ENCODE results near the gene CDH22.
A peak's percentile ranks its signal among the peaks of the same experiment; 100 is the strongest.

Gene CDH22

DNA sequence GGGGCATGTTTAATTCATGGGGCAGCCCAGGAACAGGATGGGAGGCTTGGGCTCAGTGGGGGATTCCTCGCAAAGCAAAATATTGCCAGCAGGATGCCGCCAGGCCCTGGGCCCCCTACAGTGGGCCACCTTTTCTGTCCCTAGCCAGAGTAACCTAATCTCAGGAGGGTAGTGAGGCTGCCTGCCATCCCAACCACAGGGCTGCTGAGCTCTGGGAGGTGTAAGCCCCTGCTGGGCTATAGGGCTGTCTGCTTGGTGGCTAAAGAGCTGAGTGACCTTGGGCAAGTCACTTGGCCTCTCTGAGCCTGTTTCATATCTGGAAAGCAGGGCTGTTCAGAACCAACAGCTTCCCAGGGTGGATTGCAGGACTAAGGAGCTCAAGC is 35.7 kb upstream of the CDH22 start:
- no peak for DNase-seq (ENCODE audit: low spot score)

DNA sequence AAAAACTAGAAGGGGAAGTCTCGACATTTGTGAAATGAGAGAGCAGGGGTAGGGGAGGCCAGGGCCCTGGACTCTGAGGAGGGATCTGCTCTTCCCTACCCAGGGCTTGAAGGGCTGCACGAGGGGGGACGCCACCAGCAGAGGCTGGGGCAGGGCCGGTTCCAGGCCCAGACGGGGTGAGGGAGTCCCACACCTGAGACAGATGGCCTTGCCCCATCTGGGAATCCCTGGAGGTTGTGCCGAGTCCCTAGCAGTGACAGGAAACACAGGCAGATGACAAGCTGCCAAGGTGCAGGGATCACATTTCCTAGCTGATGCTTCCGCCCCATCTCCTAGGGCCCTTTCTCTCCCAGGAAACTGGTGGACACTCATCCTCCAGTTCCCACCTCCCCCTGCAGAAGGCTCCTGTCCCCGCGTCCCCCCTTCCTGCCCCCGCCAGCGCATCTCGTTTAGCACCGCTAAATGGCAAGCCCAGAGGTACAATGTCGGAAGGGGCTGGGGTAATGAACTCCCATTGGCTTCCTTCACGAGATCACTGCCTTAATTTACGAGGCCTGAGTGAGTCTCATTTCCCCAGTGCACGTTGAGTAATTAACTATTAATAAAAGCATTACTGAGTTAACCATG is 35.2 kb upstream of the CDH22 start:
- DNase-seq (ENCODE audit: low spot score): peak; percentile 37

DNA sequence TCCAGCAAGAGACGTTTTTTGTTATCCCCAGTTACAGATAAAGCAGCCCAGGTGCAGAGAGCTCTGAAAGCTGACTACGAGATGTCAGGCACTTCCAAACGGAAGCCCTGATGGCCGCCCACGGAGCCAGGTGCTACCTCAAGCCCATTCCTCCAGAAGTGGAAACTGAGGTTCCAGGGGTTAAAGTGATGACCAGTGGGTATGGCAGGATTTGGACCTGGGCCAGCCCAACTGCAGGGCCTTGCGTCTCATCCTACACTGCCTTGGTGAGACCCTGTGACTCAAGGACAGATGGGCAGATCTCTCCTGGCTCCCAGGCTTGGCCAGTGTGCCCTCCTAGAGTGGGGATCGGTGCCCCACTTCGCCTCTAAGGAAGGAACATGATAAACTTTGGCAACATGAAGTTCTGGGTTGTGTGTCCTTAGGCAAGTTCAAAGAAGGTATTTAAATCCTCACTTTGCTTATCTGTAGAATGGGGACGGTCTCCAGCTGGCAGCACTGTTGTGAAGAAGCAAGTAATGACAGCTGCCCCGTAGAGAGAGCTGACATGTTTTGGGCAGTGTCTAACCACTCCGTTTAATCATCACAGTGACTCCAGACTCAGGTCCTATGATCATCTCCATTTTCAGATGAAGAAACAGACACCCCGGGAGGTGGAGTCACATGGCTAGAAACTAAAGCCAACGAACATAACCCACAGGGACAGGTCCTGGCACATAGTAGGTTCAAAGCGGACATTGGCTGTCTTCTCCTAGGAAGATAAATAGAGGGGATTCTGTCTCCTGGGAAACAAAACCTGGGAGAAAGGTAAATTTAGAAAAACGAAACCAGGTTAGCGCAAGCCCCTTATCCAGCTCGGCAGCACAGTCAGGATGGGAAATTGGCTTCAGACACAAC is 34.4 kb upstream of the CDH22 start:
- peak; percentile 25 for DNase-seq (ENCODE audit: low spot score)

DNA sequence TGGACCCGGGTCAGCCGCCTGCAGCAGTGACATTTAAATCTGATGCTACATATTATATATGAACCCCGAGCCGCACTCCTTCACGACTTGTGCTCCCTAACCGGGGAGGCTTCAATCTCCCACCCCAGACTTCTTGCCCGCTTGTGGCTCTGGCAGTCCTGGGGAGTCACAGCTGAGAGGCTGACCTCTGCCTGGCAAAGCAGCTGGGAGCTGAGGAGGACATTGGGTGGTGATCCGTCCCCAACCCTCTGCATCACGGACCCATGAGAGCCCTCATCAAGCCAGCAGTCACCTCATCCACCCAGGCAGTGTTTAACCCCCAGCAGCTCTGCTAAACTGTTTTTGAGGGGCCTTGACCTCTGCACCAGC is 33.7 kb upstream of the CDH22 start:
- no peak for DNase-seq (ENCODE audit: low spot score)

DNA sequence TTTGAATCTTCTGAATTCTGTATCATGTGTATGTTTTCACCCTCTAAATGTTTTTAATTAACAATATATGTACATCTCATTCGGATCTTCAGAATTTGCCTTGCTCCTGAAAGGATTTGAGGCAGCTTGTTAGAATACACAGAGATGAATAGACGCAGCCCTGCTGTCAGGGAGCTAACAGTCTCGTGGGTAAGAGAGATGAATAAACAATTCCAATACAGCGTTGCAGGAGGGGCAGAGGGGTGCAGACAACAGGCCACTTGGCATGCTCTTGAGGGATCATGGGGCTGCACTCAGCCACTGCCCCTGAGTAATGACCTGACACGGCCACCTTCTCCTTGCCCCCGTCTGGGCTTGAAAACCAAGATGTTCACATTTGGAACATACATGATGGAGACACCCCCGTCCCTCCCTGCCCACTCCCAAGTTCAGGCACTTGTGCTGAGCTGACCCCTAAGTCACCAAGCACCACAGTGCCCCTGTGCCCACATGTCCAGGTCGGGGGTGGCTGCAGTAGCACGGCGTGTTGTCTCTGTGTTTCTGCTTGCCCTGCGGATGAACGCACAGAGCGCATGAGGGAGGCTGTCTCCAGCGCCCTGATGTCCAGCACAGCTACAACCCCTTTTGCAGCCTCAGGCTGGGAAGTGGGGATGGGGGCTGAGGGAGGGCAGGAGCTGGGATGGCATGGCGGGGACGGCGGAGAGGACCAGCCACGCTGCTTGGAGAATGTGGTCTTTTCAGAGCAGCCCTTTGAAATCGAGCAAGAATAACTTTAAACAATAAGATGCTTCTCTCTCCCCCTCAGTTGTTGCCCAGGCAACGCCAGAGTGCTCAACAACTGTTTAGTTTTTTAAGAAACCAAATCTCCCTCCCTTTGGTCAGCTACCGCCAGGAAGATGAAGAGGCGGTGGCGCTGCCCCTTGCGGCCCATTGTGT is 33.0 kb upstream of the CDH22 start:
- DNase-seq (ENCODE audit: low spot score): no peak

DNA sequence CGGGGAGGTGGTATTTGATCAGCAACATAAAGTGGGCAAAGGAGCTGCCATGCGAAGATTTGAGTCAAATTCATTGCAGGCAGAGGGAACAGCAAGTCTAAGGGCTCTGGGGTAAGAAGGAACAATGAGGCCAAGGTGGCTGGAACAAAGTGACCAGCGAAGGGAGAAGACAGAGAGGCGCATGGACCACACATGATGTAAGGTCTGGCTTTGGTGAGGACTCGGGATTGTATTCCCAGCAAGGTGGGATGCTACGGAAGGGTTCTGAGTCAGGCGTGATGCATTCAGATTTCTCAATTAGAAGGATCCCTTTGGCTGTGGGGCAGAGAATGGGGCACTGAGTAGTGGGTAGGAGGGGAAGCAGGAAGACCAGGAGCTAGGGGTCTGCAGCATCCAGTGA is 30.7 kb upstream of the CDH22 start:
- DNase-seq (ENCODE audit: low spot score): no peak

DNA sequence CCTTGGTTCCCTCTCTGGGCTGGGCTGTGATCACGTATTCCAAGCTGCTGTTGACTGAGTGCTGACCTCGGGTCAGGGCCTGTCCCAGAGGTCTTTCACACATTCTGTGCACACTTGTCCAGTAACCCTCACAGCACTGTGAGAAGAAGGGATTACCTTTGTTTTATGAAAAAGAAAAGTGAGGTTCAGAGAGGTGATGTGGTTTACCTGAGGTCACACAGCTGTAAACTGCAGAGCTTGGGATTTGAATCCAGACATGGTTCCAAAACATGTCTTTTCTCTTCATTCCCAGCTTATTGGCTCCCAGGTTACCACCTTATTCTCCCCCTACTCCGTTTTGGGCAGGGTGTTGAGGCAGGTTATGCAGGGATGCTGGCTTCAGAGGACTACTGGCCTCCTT is 28.4 kb upstream of the CDH22 start:
- DNase-seq (ENCODE audit: low spot score): no peak

DNA sequence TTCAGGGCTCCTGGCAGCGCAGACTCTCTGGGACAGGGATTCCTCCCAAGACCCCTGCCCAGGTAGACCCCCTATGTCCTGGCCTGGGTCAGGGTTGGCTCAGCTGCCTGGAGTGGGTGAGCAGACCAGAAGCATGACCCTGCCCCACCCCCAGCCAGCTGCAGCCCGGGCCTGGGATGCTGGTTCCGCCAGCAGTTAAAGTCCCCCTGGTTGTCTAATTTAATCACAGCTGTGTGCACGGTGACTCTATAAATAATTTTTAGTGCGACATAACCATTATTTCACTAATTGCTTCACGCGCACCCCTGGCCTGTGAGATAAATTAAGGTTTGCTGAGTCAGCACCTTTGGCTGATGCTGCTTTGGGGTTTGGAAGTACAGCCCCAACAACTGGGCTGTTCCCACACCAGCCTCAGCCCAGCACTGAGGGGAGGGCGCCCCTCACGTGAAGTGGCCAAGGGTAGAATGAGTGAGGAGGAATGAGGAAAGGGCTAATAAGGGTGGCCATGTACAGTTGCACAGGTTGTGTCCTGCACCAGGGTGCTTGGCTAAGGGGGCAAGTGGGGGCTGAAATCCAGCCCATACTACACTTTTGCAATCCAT is 26.1 kb upstream of the CDH22 start:
- DNase-seq (ENCODE audit: low spot score): no peak

DNA sequence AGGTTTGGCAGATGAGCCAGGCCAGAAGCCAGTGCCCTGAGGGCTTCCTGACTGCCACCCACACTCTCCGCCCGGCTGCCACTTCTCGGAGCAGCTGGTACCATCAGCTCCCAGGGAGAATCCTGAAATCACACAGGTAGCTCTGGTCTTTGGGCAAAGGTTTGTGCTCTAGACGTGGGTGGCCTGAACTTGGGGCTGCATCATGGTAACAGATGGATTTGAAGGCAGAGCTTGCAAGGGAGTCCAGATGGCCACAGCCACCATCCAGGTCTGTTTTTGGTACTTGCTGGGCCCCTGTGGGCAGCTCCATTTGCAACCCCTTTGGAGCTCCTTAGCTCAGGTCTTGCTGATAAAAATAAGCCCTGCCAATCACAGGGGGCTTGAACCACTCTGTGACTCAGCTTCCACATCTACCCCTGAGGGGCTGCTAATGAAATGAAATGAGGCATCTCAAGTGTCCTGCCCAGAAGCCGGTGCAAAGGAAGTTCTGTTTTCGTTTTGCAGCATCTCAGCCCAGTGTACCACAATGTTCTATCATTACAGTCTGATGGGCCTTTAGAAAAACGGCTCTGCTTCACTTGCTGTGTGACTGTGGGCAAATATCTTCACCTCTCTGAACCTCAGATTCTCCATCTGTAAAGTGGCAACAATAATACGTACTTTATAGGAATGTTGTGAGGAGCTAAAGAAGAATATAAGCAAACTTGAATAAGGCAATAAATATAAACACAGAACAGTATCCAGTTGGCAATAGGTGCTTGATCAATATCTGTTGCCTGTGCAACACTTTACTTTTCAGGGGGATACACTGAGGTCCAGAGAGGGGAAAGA is 25.1 kb upstream of the CDH22 start:
- peak; percentile 98 for DNase-seq (ENCODE audit: low spot score)

DNA sequence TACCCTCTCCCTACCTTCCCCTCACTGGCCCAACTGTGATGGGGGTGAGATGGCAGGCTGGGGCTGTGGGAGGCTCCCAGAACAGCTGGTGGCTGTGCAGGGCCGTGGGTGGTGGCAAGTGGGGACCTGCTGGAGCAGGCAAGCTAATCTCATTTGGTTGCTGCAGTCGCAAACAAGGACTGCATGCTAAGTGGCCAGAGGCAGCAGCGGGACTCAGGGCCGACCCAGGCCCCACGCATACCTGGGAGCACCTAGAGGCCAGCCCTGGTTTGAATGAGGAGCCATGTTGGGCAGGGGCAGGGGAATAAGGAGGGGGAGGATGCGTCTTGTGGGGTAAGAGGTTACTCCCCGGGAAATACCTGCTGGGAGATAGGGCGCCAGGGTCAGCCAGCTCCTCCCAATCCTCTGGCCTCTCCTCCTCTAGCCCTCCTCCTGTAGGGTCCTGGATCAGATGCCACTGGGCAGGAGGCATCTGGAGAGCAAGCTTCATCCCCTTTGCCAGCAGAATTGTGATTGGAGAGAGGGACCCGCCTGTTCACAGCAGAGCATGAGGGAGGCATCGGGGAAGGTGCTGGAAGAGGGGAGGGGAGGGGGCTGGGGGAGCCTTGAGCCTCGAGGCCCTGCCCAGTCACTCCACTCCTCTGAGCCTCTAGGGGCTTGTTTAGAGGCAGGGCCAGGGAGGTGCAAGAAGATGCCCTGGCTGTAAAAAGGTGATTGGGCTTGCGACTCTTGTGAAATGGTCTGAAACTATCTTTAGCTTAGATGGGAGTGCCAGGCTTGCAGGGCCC is 24.3 kb upstream of the CDH22 start:
- DNase-seq (ENCODE audit: low spot score): no peak

DNA sequence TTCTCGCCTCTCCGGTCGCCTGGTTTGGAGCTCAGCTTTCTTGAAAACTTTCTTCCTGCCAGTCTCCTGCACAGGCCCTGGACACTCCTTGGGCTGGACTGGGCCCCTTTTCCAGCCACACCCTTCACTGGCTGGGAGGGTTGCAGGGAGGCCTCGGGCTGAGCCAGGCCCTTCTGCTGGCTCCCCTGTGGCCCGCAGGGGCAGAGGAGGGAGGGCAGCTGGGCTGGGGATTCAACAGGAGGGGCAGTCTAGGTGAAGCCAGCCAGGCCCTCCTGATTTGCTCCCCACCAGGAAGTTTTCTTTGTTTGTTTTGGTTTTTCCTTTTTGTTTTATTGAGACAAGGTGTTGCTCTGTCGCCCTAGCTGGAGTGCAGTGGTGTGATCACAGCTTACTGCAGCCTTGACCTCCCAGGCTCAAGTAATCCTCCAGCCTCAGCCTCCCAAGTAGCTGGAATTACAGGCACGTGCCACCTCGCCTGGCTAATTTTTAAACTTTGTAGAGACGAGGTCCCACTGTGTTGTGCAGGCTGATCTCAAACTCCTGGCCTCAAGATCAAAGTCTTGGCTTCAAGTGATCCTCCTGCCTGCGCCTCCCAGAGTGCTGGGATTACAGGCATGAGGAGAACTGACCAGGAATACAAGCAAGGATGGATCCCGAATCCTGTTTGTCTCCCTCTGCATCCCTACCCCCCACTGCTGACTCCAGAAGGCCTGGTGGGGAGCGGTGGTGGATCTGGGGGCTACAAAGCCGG is 23.5 kb upstream of the CDH22 start:
- DNase-seq (ENCODE audit: low spot score): no peak

DNA sequence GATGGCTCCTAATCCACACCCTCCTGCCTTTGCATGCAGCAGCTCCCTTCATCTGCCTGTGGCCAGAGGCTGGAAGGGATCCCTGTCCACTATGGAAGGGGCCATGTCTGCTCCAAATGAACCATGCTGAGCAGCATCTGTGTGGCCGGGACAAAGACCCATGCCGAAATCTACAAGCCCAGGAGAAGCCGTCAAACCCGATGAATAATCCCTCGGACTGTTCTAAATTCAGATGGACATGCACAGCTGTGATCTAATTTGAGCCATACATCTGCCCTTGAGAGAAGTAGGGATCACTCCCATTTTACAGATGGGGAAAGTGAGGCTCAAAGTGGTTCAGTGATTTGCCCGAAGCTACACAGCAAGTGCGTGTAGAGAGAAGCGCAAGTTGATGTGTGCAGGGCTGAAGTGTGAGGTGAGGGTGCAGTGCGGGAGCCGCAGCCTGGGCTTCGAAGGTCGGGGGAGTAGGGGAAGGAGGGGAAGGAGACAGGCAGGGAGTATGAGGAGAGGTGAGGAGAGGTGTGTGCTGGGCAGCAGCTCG is 22.6 kb upstream of the CDH22 start:
- no peak for DNase-seq (ENCODE audit: low spot score)

DNA sequence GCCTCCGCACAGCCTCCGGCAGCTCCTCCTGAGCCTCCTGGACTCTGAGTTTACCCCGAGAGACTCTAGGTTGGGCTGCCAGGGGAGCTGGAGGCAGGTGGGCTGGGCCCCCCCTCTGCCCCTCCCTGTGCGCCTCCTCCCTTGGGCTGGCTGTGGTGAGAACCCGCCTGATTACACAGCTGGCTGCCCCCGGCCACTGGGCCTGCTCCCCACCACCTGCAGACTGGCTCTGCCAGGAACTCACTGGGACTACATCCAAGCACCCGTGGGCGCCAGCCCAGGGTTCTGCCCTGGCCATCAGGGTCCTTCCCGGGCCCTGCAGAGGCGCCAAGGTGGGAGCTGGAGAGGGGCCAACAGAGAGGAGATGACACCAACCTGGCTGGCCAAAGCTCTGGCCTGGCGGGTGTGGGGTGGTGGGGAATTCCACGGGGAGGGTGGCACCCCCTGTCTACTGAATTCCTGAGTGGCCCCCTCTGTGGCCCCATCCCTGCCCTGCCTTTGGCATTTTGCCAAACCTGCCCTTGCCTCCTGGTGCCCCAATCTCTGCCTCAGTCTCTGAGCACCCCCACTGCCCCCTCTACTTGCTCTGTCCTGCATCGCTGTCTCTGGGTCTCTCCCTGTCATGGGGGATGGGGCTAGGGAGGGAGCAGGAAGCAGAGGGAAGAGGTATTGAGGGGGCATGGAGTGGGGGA is 21.9 kb upstream of the CDH22 start:
- no peak for DNase-seq (ENCODE audit: low spot score)

DNA sequence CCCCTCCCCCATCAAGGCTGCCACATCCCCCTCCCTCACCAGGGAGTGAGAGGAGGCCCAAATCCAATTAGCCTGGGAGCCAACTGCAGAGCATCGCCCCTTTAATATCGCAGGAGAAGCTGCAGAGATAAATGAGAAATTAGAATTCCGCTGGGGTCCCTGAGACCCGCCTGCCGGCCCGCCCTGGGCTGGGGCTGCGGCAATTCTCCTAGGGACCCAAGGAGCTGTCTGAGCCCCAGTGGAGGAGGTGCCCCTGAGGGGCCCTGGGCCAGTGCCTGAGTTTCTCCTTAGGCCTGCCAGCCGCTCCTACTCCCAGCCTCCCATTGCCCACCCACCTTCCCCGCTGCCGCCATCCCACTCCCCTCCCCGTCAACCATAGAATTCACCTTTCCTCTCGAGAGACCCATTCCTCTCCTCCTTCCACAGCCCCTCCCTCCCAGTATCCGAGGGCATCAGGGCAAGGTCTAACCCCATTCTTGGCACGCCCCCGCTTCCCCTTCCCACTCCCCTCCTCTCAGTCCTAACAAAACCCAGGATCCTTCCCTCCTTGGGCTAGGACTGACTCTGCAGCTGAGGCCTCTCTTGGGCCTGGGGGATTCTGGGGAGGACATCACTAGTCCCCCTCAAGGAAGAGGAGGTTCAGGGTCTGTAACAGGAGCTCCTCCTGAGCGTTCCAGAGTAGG is 20.0 kb upstream of the CDH22 start:
- no peak for DNase-seq (ENCODE audit: low spot score)

DNA sequence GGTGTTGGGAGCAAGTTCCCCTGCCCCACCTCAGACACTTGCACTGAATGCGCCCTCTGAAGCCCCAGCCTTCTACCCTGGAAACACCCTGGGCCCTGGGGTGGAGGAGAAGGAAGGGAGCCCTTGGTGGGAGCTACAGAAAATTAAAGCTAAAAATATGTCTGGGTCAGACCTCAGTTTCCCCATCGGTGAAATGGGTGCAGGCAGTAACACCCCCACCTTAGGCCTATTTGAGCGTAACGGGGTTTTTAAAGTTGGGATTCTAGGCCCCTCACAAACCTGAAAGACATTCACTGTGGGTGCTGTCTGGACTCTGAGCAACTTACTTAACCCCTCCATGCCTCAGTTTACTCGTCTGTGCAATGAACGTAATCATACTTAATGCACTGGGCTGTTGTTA is 19.3 kb upstream of the CDH22 start:
- DNase-seq (ENCODE audit: low spot score): no peak

DNA sequence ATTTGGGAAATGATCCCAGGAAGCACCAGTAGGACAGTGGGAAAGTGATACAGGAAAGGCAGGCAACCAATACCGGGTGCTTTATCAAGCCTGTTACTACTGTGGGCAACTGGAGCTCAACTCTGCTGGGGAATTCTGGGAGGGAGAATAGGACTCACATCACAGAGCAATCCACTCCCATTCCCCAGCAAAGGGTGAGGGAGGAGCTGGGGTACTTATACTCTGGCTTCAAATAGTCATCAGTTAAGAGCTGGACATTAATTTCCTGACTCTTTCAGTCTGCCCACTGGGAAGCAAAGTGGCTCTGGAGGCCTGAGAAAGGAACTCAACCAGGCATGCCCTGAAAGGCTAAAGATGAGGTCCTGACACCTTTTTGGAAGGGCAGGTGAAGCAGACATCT is 17.5 kb upstream of the CDH22 start:
- DNase-seq (ENCODE audit: low spot score): no peak

DNA sequence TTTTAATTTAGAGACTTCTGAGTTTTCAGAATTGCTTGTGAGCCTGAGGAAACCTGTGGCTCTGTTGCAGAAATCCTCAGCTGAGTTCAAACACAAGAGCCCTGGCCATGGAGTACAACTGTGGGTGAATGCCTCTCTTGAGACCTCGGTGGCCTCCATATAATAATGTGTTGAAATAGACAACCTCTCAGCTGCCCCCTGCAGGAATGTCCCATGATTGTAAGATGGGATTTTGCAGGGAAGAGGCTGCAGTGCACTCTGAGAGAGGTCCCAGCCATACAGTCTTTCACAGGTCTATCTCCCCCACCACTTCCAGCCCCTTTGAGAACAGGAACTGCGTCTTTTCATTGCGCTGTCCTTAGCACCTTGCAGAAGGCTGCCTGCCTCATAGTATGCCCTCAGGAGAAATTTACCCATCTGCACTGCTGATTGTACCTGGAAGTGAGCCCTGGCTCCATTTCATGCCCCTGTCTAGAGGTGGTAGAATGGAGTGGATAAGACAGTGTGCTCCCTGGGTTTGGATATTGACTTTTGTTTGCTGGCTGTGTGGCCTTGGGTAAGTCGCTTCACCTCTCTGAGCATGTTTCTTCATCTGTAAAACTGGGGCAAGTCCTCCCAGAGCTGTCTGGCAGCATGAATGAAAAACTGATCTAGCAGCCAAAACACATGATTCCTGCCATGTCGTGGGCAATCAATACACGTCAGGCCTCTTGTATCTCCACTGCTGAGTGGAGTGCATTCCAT is 16.8 kb upstream of the CDH22 start:
- peak; percentile 66 for DNase-seq (ENCODE audit: low spot score)

DNA sequence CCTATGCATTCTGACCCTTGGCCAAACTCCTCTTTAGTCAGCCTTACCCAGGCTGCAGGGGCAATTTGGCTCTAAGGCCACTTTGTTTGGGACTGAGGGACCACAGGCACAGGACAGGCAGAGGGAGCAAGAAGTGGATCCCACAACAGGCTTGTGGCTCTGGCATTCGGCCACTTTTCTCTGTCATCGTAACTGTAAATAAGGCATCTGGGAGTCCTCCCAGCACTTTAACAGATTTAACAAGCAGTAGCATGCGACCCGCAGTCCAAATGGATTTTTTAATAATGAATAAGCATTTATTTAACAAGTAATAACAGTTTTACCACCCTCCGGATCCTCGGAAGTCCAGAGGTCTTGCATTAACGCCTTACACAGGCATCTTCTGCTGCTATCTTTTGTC is 16.1 kb upstream of the CDH22 start:
- no peak for DNase-seq (ENCODE audit: low spot score)

All from cerebellar cortex (tissue), 1 donor.